Measurements from ENCODE around the gene SCYGR6. TPM values are rescaled to one million over a fixed set of nuclear protein-coding genes. Genes with fewer than 3 reads are reported as not detected.

Gene SCYGR6
- total RNA-seq, 2 donors from 2014 or later = not detected

DNA sequence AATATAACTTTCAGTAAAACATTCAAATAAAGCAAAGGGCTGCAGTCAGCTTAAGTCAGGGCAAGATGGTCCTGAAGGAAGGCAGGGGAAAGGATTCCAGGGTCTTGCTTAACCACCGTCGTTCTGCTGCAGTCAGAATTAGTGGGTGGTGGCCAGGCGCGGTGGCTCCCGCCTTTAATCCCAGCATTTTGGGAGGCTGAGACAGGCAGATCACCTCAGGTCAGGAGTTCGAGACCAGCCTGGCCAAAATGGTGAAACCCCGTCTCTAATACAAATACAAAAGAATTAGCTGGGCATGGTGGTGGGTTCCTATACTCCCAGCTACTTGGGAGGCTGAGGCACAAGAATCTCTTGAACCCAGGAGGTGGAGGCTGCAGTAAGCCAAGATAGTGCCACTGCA lies 13.6 kb downstream of the SCYGR6 start:
- 89% methylated on average over 7 of the region's 7 CpGs for WGBS
- TF ChIP-seq, protein P1, sequence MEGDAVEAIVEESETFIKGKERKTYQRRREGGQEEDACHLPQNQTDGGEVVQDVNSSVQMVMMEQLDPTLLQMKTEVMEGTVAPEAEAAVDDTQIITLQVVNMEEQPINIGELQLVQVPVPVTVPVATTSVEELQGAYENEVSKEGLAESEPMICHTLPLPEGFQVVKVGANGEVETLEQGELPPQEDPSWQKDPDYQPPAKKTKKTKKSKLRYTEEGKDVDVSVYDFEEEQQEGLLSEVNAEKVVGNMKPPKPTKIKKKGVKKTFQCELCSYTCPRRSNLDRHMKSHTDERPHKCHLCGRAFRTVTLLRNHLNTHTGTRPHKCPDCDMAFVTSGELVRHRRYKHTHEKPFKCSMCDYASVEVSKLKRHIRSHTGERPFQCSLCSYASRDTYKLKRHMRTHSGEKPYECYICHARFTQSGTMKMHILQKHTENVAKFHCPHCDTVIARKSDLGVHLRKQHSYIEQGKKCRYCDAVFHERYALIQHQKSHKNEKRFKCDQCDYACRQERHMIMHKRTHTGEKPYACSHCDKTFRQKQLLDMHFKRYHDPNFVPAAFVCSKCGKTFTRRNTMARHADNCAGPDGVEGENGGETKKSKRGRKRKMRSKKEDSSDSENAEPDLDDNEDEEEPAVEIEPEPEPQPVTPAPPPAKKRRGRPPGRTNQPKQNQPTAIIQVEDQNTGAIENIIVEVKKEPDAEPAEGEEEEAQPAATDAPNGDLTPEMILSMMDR (IDR thresholded peaks at IDR 0.05) = no peak
- no peak for TF ChIP-seq POLR2A (IDR thresholded peaks at IDR 0.05)
- TF ChIP-seq POLR2AphosphoS5 (IDR thresholded peaks at IDR 0.05) = no peak
- DNase-seq (ENCODE audit: low spot score) = no peak
- Histone ChIP-seq H3K27ac (no peak overlapping the region), H3K36me3 (no peaks in the 10 kb centered on the region), H3K9me3 (no peaks in the 10 kb centered on the region), H3K4me3 (no peak overlapping the region), H3K27me3 (replicated peaks; ENCODE audit: insufficient read depth) (no peaks in the 10 kb centered on the region), H3K4me1 (replicated peaks) (no peaks in the 10 kb centered on the region)
- intact Hi-C loops (cut with DNase I) = no loop called here

DNA sequence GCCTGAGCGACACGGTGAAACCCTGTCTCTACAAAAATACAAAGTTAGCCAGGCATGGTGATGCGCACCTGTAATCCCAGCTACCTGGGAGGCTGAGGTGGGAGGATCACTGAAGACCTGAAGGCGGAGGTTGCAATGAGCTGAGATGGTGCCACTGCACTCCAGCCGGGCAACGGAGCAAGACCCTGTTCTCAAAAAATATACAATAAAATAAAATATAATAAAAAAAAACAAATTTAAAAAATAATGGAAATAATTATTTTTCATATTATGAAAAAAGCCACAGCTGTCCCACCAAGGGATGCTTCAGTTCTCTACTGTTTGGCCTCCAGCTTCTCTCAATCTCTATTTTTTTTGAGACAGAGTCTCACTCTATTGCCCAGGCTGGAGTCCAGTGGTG lies 17.2 kb downstream of the SCYGR6 start:
- no peaks in the 10 kb centered on the region for H3K9me3 ChIP-seq
- H3K4me1 ChIP-seq (replicated peaks) = no peaks in the 10 kb centered on the region
- no peak overlapping the region for H3K4me3 ChIP-seq
- no peaks in the 10 kb centered on the region for H3K27me3 ChIP-seq (replicated peaks; ENCODE audit: insufficient read depth)
- WGBS = 77% methylated on average over 6 of the region's 6 CpGs
- H3K36me3 ChIP-seq = no peaks in the 10 kb centered on the region
- intact Hi-C loops (cut with DNase I) = no loop called here
- DNase-seq (ENCODE audit: low spot score) = no peak
- no peak overlapping the region for H3K27ac ChIP-seq
- TF ChIP-seq, protein P1 (IDR thresholded peaks at IDR 0.05) = no peak
- TF ChIP-seq POLR2A (IDR thresholded peaks at IDR 0.05) (no peak), POLR2AphosphoS5 (IDR thresholded peaks at IDR 0.05) (no peak)

DNA sequence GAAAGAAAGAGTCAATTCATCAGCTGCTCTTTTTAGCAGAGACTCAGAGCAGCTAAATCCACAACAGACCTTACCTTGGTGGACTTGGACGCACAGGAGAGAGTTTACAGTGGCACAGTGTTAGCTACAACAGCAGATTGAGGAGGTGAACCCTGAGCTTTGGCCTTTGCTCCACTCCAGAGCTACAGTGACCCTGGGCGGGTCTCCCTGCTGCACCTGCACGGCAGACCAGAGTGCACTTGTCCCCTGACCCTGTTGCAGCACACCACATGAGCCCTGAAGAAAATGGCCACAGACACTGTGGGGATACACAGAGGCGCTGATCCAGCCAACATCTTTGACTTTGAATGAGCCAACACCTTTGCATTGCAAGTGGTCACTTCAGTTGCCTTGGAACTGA lies 17.7 kb downstream of the SCYGR6 start:
- H3K4me1 ChIP-seq (replicated peaks) = no peaks in the 10 kb centered on the region
- 86% methylated on average over 4 of the region's 4 CpGs for WGBS
- TF ChIP-seq POLR2A (IDR thresholded peaks at IDR 0.05) (no peak), POLR2AphosphoS5 (IDR thresholded peaks at IDR 0.05) (no peak)
- TF ChIP-seq, protein P1 (IDR thresholded peaks at IDR 0.05) = no peak
- intact Hi-C loops (cut with DNase I) = no loop called here
- DNase-seq (ENCODE audit: low spot score) = no peak
- H3K9me3 ChIP-seq = no peaks in the 10 kb centered on the region
- H3K27me3 ChIP-seq (replicated peaks; ENCODE audit: insufficient read depth) = no peaks in the 10 kb centered on the region
- H3K4me3 ChIP-seq = no peak overlapping the region
- H3K27ac ChIP-seq = no peak overlapping the region
- H3K36me3 ChIP-seq = no peaks in the 10 kb centered on the region

DNA sequence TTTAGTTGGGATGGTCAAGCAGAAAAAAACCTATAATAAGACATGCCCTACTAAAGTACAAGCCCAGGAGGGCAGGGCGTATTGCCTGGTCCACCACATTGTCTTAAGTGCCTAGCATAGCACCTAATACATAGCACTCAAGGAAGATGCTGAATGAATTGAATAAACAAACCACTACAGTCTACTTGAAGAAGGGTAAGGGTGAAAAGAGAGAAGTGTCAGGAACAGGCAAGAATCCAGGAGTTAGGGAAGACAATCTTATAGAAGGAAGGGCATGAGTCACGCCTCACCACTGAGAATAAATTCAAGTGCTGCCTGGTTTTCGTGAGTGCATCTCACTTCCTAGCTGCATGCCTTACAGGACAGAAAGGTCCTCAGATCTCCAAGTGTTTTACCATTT lies 20.6 kb downstream of the SCYGR6 start:
- TF ChIP-seq POLR2A (IDR thresholded peaks at IDR 0.05) = no peak
- TF ChIP-seq, protein P1 (IDR thresholded peaks at IDR 0.05) = no peak
- TF ChIP-seq POLR2AphosphoS5 (IDR thresholded peaks at IDR 0.05) = no peak
- no peak for DNase-seq (ENCODE audit: low spot score)
- Histone ChIP-seq H3K27ac (no peak overlapping the region), H3K36me3 (no peaks in the 10 kb centered on the region), H3K27me3 (replicated peaks; ENCODE audit: insufficient read depth) (no peaks in the 10 kb centered on the region), H3K4me1 (replicated peaks) (no peaks in the 10 kb centered on the region), H3K4me3 (no peak overlapping the region), H3K9me3 (no peaks in the 10 kb centered on the region)
- WGBS = 85% methylated on average over 3 of the region's 3 CpGs
- intact Hi-C loops (cut with DNase I) = no loop called here

DNA sequence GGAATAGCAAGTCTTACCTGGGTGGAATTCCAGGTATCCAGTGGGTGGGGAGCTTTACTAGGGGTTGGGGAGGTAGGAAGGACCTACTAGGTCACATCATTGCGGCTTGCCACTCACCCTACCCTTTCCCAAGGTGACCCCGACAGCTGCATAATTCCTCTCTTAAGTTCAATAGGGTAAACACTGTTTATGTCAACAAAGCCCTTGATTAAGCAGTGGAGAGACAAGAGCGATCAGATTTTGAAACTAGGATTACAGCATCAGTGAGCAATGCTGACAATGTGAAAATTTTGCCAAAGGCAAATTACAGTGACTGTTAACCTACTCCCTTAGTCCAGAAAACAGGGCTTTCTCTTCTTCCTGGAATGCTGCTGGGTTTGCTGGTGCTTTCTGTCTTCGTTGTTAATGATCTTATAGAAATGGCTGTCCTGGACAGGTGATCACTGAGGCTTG lies 21.3 kb downstream of the SCYGR6 start:
- Histone ChIP-seq H3K4me3 (no peak overlapping the region), H3K36me3 (no peaks in the 10 kb centered on the region), H3K27ac (no peak overlapping the region), H3K9me3 (no peaks in the 10 kb centered on the region), H3K4me1 (replicated peaks) (no peaks in the 10 kb centered on the region), H3K27me3 (replicated peaks; ENCODE audit: insufficient read depth) (no peaks in the 10 kb centered on the region)
- WGBS = 47% methylated on average over 4 of the region's 4 CpGs
- TF ChIP-seq, protein P1 (IDR thresholded peaks at IDR 0.05) = no peak
- TF ChIP-seq POLR2AphosphoS5 (IDR thresholded peaks at IDR 0.05) = no peak
- no peak for TF ChIP-seq POLR2A (IDR thresholded peaks at IDR 0.05)
- intact Hi-C loops (cut with DNase I) = no loop called here
- DNase-seq (ENCODE audit: low spot score) = no peak
